ENCODE results near the gene USP32. TPM values are rescaled to one million over a fixed set of nuclear protein-coding genes. Genes with fewer than 3 reads are reported as not detected.

The USP32 gene
- total and polyA plus RNA-seq, 10 of the 15 experiments (the other 5 are each of a cell fraction or from before 2014, with no cell fraction given): 7.8 to 37.3 (median 25.5) TPM

DNA sequence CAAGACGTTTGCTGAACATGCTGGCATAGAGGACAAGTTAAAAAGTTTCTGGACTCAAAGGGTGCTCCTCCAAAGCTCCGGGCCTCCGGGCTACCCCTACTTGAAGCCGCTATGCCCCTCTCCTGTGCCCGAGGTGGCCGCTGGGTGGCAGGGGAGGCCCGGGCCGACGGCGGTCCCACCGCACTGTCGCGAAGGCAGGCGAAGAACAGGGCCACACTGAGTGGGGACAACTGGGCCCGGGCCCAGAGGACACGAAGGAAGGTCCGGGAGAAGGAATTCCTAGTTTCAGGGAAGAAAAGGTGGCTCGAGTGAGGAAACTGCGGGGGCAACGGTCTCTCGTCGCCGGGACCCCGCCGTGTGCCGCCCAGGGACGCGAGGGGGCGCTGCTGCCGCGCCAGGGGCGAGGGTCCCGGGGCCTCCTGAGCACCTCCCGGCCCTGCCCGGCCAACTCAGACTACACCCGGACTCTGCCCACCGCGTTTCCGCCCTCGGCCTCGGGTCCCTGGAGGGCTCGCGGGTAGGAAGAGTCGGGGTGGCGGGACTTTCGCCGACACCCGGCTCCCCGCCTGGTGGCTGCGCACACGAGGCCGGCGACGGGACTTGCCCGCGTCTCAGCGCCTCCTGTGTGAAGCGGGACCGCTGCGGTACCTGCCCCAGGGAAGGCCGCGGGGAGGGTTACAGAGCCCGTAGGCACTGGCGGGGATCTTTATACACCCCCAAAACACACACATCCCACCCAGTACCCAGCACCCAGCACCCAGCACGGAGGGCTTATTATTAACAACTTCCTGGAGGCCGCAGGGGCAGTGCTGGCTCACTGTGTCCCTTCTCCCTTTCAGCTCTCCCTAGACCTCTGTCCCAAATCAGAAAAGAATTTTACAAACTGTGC, 29.6 kb upstream of the USP32 start:
- FAIRE-seq (peak; percentile 83), DNase-seq (ENCODE audit: low read depth, low spot score) (no peak), ATAC-seq (peak; percentile 99)
- Histone ChIP-seq H3K4me2 (ENCODE audit: control insufficient read depth, insufficient read depth) (peak overlapping the region; percentile 78), H2AFZ (ENCODE audit: control insufficient read depth, low read depth, low read length) (peak overlapping the region; percentile 96), H3K27ac (ENCODE audit: control insufficient read depth, insufficient read depth) (no peak overlapping the region), H3K9me3 (replicated peaks; ENCODE audit: control insufficient read depth, insufficient read depth, low read length) (no peaks in the 10 kb centered on the region), H3K9ac (ENCODE audit: control insufficient read depth, insufficient read depth, low read length) (peak overlapping the region; percentile 74), H3K4me1 (ENCODE audit: control insufficient read depth, insufficient read depth, low read length) (no peaks in the 10 kb centered on the region), H3K36me3 (ENCODE audit: control insufficient read depth in 2 of 2, insufficient read depth in 2 of 2, low read length in 1 of 2) (no peaks in the 10 kb centered on the region), H4K20me1 (ENCODE audit: control insufficient read depth, insufficient read depth) (no peaks in the 10 kb centered on the region), H3K79me2 (ENCODE audit: control insufficient read depth, insufficient read depth, low read length) (no peaks in the 10 kb centered on the region), H3K27me3 (replicated peaks in 1 of 2; ENCODE audit: control insufficient read depth in 2 of 2, insufficient read depth in 2 of 2, low read length in 1 of 2) (no peaks in the 10 kb centered on the region), H3K4me3 (peak overlapping the region; percentile 61)
- in situ Hi-C loops (cut with MboI) (loop anchor here (5.0 to 10.0 kb wide), 2 partner anchors 216 to 277 kb away; partner anchors contain the start of gene CA4), intact Hi-C loops (cut with micrococcal nuclease; ENCODE audit: unreplicated experiment) (loop anchor here (1.0 to 5.0 kb wide), 3 partner anchors 146 to 217 kb away; no protein-coding TSS in a partner anchor)
- SMC1A ChIA-PET (ENCODE audit: uncharacterized antibody, unreplicated experiment): interaction anchor here (1.0 kb wide), 2 partner anchors 10 to 190 kb away, joined by 4 to 5 read pairs; no protein-coding TSS in a partner anchor
- no TSS peak for BruUV-seq (replicated peaks)
- POLR2A ChIA-PET: no interaction called here
- CTCF ChIA-PET: interaction anchor here (0.5 to 2.8 kb wide), 15 partner anchors 18 to 287 kb away, joined by 3 to 6 read pairs (median 3); no protein-coding TSS in a partner anchor
- RAD21 ChIA-PET (ENCODE audit: unreplicated experiment): interaction anchor here (0.5 to 1.0 kb wide), 4 partner anchors 13 to 217 kb away, joined by 3 to 6 read pairs (median 3); no protein-coding TSS in a partner anchor
- WGBS (ENCODE audit: insufficient coverage, insufficient replicate concordance, low lambda C conversion rate, missing lambda C conversion rate): 2% methylated on average over 54 of the region's 66 CpGs
- TF ChIP-seq PAX5 (IDR thresholded peaks at IDR 0.05; ENCODE audit: borderline replicate concordance, low read depth, low read length) (0 out of 2 replicates have a peak, but pooled peaks have one; percentile 4), POLR2A (IDR thresholded peaks at IDR 0.05; ENCODE audit: low read depth, low read length) (peak; percentile 75), ZBED1 (IDR thresholded peaks at IDR 0.05; ENCODE audit: borderline replicate concordance) (no peak), POU2F2 (IDR thresholded peaks at IDR 0.05; ENCODE audit: borderline replicate concordance, low read depth, low read length) (0 out of 3 replicates have a peak, but pooled peaks have one; percentile 31), NBN (IDR thresholded peaks at IDR 0.05) (peak; percentile 78), YY1 (IDR thresholded peaks at IDR 0.05; ENCODE audit: low read depth, low read length) (peak; percentile 49; the same call in 1 of the 2 replicates), SMC3 (IDR thresholded peaks at IDR 0.05; ENCODE audit: borderline replicate concordance, low read length) (peak; percentile 61; the same call in 1 of the 2 replicates), CREM (IDR thresholded peaks at IDR 0.05; ENCODE audit: low read depth) (peak; percentile 17; the same call in 1 of the 2 replicates), IKZF2 (IDR thresholded peaks at IDR 0.05) (peak in 1 of 2 experiments; percentile 24; a peak in 1 of 4 replicates), E4F1 (IDR thresholded peaks at IDR 0.05; ENCODE audit: borderline replicate concordance, partially characterized antibody) (no peak), TBL1XR1 (IDR thresholded peaks at IDR 0.05; ENCODE audit: low read depth, low read length) (no peak), IKZF1 (conservative IDR thresholded peaks at IDR 0.05) (peak; percentile 86), EGR1 (IDR thresholded peaks at IDR 0.05; ENCODE audit: borderline replicate concordance in 1 of 2, low read depth in 2 of 2, low read length in 2 of 2) (0 out of 3 replicates have a peak, but pooled peaks of 1 of the 2 experiments have one; percentile 2)
- TF ChIP-seq, protein P1, sequence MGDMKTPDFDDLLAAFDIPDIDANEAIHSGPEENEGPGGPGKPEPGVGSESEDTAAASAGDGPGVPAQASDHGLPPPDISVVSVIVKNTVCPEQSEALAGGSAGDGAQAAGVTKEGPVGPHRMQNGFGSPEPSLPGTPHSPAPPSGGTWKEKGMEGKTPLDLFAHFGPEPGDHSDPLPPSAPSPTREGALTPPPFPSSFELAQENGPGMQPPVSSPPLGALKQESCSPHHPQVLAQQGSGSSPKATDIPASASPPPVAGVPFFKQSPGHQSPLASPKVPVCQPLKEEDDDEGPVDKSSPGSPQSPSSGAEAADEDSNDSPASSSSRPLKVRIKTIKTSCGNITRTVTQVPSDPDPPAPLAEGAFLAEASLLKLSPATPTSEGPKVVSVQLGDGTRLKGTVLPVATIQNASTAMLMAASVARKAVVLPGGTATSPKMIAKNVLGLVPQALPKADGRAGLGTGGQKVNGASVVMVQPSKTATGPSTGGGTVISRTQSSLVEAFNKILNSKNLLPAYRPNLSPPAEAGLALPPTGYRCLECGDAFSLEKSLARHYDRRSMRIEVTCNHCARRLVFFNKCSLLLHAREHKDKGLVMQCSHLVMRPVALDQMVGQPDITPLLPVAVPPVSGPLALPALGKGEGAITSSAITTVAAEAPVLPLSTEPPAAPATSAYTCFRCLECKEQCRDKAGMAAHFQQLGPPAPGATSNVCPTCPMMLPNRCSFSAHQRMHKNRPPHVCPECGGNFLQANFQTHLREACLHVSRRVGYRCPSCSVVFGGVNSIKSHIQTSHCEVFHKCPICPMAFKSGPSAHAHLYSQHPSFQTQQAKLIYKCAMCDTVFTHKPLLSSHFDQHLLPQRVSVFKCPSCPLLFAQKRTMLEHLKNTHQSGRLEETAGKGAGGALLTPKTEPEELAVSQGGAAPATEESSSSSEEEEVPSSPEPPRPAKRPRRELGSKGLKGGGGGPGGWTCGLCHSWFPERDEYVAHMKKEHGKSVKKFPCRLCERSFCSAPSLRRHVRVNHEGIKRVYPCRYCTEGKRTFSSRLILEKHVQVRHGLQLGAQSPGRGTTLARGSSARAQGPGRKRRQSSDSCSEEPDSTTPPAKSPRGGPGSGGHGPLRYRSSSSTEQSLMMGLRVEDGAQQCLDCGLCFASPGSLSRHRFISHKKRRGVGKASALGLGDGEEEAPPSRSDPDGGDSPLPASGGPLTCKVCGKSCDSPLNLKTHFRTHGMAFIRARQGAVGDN (IDR thresholded peaks at IDR 0.05): 0 out of 2 replicates have a peak, but pooled peaks have one; percentile 16

All from GM12878 (cell line).